Peyer's patch (tissue), 4 donors: ENCODE results near the gene BABAM1.

Source experiments
- CTCF ChIP-seq, 6 experiments: fragments of 450-650 bp in 4 of 6; fragments of 200-600 bp in 2 of 6; sonication (generic) in 1 of 6; IDR thresholded peaks; one replicate each; pipeline ENCODE4 v1.5.1; 2017 to 2019; ENCODE audit warnings: antibody characterized with exemption in 6 of 6, mild to moderate bottlenecking in 3 of 6, moderate library complexity in 1 of 6
- POLR2A ChIP-seq, 2 donors: fragments of 450-650 bp; IDR thresholded peaks; one replicate each; pipeline ENCODE4 v1.5.1; 2017; ENCODE audit warnings: antibody characterized with exemption in 2 of 2, mild to moderate bottlenecking in 2 of 2, moderate library complexity in 2 of 2

GRCh38 chr19:17309965-17310461 lies 42.8 kb downstream of the BABAM1 start:
- TF ChIP-seq CTCF (IDR thresholded peaks at IDR 0.05) (no peak), POLR2A (IDR thresholded peaks at IDR 0.05) (no peak)
